GM21381 (cell line): ENCODE measurements around the gene TMEM63C.

Experiments
- ATAC-seq: cut with Tn5 transposase; IDR thresholded peaks from one replicate; pipeline ENCODE4 v1.9.1; 2021; ENCODE audit warnings: mild to moderate bottlenecking, moderate library complexity; ENCODE audit not compliant: unreplicated experiment

The TMEM63C gene

DNA sequence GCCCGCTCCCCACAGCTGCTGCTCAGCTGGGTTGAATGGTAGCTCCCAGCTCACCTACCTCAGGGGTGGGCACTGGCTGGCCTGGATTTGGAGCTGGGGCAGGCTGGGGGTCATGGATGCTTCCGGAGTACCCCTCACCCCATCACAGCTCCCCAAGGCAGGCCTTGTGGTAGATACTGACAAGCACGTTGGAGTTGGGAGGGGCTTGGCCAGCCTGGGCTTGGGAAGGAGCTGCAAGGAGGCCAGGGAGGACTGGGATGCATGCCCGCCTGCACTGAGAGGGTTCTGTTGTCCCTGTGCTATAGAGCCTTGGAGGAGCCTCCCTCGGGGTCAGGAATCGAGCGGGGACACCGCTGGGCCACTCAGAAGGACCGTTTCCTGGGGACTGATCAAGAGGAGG lies 14.2 kb downstream of the TMEM63C start:
- no peak for ATAC-seq

- no peak for ATAC-seq
Observed at GRCh38 chr14:77197988-77198387, 16.4 kb downstream of the TMEM63C start.

DNA sequence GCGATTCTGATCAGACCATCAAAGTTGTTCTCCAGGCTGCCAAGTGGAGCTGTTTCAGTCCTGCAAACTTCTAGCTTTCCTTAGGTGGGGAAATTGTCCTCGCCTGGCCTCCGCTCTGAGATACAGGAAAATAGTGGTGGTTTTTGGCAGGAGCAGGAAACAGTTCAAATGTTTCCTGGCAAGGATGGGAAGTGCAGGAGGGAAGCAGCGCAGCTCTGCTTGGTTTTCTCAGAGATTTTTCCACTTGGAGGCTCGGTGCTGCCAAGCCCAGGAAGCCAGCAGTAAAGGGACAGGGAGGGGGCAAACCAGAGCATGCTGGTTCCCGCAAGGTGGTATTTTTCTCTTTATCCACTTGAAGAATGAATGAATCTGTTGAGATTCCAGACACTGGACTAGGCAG lies 17.0 kb downstream of the TMEM63C start:
- no peak for ATAC-seq

DNA sequence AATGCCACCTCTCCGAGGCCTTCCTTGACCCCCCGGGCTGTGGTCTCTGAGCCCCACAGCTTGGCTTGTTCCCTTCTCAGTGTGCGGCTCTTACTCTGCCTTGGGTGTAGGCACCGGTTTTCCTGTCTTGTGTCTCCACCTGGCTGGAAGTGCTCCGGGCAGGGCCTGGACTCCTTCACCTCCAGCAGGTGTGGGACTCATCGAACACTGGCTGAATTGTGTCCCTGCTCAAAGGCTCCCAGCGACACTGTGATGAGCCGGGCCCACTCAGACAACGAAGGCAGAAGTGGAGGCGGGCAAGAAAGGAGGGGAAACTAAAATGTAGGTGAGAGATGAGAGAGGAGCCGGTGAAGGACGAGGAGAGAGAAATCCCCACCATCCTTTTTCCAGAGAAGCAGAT lies 18.0 kb downstream of the TMEM63C start:
- ATAC-seq: no peak

DNA sequence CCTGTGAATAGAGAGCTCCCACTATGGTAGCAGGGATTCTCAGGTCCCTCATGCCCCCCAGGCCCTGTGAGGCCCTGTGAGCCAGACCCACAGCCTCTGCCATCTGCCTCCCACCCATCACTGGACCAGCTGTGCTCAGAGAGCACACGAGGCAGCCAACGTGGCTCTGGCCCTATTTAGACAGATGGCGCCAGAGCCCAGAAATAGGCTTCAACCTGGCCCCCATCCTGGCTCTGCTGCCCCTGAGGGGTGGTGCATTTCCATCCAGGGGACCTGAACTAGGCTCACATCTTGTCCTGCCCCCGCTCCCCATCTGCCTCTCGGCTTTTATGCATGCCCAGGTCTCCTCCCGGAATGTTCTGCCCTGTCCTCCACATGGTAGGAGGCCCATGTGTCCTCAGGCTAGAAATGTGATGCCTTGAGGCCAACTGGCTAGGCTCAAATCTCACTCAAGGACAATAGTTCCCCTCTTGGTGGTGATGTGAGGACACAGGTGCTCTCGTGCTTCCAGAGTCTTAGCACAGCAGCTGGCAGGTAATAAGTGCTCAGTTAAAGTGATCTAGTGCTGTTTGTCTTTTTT lies 18.9 kb downstream of the TMEM63C start:
- no peak for ATAC-seq

DNA sequence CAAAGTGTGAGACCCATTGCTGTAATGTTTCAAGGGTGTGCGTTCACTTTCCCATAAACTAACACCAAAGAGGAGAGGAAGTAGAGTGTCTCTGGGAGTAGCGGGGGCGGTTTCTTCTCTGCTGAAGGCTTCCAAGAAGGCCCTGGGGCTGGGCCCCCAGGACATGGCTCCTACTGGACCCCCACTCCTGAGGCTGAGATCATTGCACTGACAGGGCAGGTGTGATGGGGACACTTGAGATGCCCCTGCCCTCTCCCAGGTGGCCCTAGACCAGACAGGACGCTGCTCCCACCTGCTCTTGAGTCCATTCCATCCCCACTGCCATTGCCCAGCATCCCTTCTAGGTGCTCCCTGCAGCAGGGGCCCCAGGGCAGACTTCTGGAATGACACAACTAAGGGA lies 20.1 kb downstream of the TMEM63C start:
- no peak for ATAC-seq

DNA sequence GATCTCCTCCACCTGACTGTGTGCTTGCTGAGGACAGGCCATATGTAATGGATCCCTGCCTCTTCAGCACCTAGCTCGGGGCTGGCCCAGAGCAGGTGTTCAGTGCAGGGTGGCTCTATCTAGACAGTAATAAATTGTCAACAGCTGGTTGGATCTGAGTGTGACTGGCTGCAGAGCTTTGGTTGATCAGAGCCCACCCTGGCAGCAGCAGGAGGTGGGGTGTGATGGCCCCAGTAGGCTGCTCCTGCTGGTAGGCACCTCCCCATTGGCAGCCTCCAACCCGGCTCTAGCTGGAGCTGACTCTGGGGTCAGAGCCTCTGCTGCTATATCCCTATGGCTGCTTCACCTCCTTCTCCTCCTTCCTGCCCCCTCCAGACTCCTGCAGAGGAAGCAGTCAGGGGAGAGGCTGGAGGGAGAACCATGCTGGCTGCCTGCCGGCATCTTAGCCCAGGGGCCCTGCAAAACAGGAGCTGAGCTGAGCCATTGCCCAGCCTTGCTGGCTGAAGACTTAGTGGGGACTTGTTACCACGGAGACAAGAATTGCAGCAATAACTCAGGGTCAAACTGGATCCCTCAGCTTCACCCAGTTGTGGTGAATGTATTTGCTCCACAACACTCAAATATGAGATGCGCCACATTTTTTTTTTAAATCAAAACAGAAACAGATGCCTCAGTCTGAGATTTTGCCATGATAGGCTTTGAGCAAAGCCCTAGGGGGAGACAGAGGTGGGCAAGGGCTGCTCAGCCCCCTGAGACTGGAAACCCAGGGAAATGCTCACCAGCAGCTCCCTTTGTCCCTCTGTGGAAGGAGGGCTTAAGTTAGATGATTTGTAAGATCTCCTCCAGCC lies 22.2 kb downstream of the TMEM63C start:
- ATAC-seq: no peak

- ATAC-seq: no peak
Observed at GRCh38 chr14:77204459-77204771, 22.8 kb downstream of the TMEM63C start.

GRCh38 chr14:77204907-77205306 lies 23.3 kb downstream of the TMEM63C start:
- no peak for ATAC-seq

DNA sequence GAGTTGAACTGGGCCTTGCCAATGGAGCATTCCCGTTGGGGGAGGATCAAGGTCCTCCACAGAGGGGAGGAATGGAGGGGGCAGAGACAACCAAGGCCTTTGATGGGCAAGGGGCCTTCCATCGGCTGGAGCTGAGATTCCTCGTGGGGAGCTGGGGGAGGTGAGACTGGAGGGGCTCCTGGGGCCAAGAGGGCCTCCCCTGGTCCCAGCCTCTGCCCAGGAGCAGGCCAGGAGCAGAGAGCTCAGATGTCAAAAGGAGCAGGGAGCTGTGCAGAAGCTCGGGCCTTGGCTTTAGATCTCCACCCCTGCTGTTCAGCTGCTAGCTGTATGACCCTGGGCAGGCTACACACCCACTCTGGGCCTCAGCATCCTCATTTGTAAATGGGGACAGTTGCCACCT lies 24.0 kb downstream of the TMEM63C start:
- ATAC-seq: no peak

DNA sequence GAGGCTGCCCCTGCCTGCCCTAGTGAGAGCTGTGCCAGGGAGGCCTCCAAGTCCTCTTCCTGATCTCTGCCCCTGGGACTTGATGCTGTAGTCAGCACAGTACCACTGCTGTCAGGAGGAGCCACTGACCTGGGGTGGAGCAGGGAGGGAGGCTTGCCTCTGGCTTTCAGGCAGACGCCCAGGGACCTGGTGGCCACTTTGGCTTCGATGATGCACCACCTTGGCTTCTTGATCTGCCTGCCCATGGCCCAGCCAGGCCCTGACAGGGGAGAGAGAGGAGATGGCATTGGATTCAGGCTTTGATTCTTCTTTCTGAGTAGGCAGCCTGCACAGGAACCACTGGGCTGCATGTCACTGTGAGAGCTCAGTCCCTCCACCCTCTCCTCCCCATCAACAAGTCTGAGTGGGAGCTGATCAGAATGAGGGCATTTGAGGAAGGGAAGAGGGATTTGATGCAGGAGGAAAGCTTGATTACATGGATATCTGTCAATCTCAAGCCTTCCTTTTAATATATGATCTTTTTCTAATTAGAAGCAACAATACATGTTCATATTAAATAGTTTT lies 24.7 kb downstream of the TMEM63C start:
- ATAC-seq: no peak

DNA sequence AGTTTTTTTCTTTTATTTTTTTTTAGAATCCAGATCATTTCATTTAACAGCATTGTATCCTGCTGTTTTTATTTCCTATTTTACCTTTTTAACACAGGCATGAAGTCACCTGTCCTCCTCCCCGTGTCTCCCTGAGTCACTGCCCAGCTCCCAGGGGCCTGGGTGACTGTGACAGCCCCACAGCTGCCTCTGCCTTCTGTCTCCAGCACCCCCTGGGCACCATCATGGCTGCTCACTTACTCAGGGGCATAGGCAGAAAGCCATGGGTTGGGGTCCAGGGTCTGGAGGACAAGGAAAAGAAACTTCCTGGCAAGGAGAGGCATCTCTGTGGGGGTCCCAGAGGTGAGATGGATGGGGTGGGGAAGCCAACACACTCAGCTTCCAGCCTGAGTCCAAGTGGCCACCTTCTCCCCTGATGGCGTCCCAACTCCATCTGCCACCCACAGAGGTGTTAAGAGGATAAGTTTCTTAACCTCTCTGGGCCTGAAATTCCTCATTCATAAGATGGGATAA lies 25.3 kb downstream of the TMEM63C start:
- ATAC-seq: no peak

- ATAC-seq: no peak
Observed at GRCh38 chr14:77208291-77208978, 26.8 kb downstream of the TMEM63C start.

DNA sequence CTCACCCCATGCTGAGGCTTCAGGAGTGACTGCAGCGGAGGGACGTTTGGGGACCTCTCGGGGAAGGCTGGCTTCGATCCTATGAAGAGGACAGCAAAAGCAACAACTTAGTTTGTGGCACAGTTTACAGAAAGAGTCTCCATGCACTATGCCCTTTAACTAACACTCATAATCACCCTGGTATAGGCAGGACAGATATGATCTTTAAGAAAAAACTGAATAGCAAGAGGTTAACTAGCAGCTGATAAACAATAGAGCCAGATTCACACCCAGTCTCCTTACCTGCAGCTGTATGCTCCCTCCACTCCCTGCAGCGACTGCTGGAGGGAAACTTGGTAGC lies 27.4 kb downstream of the TMEM63C start:
- no peak for ATAC-seq

- no peak for ATAC-seq
Observed at GRCh38 chr14:77212097-77212870, 30.7 kb downstream of the TMEM63C start.

DNA sequence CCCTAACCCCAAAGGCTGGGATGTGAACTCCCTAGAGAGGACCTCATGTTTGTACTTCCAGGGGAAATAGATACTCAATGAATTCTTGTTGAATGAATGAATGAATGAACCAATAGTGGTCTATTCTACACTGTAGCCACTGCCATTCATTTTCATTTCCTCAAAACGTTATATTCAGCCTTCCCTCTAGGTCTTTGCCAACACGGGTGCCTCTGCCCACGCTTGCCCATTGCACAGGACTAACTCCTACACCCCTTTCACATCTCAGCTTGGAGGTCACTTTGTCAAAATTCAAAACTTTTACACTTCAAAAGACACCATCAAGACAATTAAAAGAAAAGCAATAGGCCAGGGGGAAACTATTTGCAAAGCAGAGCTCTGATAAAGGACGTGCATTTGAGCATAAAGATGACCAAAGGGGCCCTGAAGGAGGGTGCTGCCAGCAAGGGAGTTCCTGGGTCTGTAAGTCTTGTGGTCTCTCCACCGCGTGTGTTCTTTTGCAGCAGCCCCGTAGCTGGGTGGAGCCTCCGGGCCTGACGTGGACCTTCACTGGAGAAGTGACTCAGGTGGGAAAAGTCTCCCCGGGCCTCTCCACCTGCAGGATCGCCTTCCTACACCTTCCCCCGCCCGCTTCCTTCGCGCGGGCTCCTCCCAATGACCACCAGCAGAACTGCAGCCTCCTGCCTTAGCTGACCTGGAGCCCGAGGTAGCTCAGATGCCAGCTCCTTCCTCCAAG lies 31.5 kb downstream of the TMEM63C start:
- ATAC-seq: no peak

DNA sequence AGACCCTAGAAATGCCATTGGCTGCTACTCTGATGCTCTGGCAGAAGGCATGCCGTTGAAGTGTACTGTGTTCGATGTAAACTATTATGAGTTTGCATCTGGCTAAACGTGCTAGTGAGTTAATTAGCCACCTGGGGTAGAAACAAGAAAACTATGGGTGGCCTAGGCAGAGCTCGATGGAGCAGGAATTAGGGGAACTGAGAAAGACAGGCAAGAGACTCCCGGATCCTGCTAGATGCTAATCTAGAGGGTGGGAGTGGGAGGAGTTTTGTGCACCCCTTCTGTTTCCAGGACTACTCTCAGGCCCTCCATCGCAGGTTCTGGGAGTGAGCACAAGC lies 32.0 kb downstream of the TMEM63C start:
- ATAC-seq: no peak

- no peak for ATAC-seq
Observed at GRCh38 chr14:77214216-77214615, 32.6 kb downstream of the TMEM63C start.

GRCh38 chr14:77217551-77217950 lies 36.0 kb downstream of the TMEM63C start:
- ATAC-seq: no peak

DNA sequence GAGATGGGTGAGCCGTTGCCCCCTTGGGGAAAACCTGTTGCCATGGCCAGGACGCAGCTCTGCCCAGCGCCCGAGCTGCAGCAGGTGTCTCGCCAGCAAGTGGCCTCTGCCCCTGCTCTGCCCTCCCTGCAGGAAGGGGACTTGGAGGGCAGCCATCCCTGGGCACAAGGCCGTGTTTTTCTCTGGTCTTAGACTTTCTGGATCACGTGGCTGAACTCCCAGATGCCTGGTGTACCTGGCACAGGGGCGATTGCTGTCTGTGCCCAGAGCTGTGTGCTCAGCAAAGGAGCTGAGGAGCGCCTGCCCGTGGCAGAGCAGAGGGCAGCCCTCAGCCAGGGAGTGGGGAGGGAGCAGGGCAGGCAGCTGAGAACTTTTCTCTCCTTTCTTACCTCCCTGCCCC lies 38.0 kb downstream of the TMEM63C start:
- ATAC-seq: no peak
